Measurements from ENCODE around the gene HPSE2.

Gene HPSE2

DNA sequence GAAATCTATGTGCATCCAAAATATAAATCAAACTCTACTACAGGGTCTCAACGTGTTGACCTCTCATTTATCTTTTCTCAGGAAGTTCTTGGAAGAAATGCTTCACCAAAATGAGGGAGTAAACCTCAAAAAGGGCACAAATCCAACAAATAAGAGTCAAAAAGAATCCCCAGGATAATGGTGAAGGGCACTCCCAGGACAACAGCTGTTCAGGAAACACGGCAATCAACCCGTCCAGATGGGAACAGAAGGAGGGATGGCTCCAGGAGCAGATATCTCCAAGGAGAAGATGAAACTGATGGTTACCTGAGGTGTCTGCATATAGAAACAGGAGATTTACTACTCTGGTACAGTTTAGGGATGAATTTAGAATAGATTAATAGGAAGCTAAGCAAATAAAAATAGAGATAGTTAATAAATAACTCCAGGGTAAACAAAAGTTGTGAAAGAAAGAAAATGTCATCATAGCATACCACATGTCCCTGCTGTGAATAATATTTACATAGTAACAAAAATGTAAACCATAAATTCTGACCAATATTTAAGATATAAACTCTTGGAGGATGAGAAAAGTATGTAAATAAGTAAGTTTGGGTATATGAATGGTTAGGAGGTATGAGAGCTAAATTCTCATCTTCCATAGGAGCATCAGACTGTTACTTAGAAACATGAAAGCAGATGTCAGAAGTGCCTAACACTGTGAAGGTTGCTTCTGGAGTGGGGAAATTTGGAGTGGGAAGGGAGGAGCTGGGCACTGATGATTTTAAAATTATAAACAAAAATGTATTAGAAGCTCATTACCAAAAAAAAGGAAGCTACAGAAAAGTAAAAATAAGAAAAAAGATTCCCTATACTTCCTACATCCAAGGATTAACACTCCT lies 551.4 kb downstream of the HPSE2 start:
- H3K79me2 ChIP-seq (ENCODE audit: insufficient read depth, low read length) = no peaks in the 10 kb centered on the region

DNA sequence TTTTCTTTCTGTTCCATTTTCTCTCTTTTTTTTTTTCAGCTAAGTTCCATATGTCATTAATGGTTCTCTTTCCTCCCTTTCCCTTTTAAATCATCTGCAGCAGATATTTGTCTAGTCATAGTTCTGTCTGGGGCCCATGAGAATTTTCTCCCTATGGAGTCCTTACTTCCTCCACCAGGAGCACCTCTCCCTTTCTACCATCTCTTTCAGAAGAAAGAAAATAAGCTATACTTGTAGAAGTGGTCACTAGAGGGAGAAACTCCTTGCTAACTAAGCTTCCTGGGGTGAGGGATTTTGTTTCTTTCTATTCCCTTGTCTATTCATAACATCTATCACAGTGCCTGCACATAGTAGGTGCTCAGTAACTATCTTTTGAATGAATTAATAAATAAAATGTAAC lies 558.8 kb downstream of the HPSE2 start:
- Histone ChIP-seq H3K27me3 (ENCODE audit: low read length) (no peaks in the 10 kb centered on the region), H3K9ac (ENCODE audit: low read length) (no peak overlapping the region)

More for the DNA sequence above, 551.4 kb downstream of the HPSE2 start:
- Histone ChIP-seq H3K27me3 (ENCODE audit: low read length) (no peaks in the 10 kb centered on the region), H3K9me3 (ENCODE audit: insufficient read depth, low read length) (no peaks in the 10 kb centered on the region), H2AFZ (ENCODE audit: low read depth, low read length, severe bottlenecking) (no peak overlapping the region), H3K27ac (ENCODE audit: low read depth, low read length) (no peak overlapping the region), H3K4me3 (ENCODE audit: insufficient read depth, low read length, poor library complexity, severe bottlenecking) (no peak overlapping the region), H3K4me2 (ENCODE audit: low read depth, low read length, poor library complexity, severe bottlenecking) (no peak overlapping the region), H4K20me1 (ENCODE audit: low read depth, low read length) (no peaks in the 10 kb centered on the region), H3K9me2 (replicated peaks; ENCODE audit: insufficient read depth, low read length) (no peaks in the 10 kb centered on the region), H3K9ac (ENCODE audit: low read length) (no peak overlapping the region), H3K36me3 (ENCODE audit: low read length) (no peaks in the 10 kb centered on the region), H3F3A (ENCODE audit: insufficient read depth) (no peaks in the 10 kb centered on the region)
- TF ChIP-seq, protein P1, sequence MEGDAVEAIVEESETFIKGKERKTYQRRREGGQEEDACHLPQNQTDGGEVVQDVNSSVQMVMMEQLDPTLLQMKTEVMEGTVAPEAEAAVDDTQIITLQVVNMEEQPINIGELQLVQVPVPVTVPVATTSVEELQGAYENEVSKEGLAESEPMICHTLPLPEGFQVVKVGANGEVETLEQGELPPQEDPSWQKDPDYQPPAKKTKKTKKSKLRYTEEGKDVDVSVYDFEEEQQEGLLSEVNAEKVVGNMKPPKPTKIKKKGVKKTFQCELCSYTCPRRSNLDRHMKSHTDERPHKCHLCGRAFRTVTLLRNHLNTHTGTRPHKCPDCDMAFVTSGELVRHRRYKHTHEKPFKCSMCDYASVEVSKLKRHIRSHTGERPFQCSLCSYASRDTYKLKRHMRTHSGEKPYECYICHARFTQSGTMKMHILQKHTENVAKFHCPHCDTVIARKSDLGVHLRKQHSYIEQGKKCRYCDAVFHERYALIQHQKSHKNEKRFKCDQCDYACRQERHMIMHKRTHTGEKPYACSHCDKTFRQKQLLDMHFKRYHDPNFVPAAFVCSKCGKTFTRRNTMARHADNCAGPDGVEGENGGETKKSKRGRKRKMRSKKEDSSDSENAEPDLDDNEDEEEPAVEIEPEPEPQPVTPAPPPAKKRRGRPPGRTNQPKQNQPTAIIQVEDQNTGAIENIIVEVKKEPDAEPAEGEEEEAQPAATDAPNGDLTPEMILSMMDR (IDR thresholded peaks at IDR 0.05; ENCODE audit: insufficient read depth, low read length, poor library complexity, severe bottlenecking) = no peak
- no peak for TF ChIP-seq EZH2phosphoT487 (conservative IDR thresholded peaks at IDR 0.05; ENCODE audit: low read length)

DNA sequence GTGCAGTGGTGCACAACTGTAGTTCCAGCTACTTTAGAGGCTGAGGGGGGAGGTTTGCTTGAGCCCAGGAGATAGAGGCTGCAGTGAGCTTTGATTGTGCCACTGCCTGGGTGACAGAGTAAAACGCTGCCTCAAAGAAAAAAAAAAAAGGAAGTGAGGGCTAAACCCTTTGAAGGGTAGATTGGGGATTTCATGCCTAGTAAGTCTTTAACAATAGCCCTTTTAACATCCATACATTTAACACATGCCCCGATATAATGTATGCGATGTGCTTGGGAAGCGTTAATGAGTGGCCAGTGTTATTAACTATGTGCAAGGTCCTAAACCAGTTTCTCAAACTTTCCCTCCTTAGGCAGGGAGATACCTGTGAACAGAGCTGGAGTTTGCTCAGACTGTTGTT lies 559.8 kb downstream of the HPSE2 start:
- Histone ChIP-seq H3F3A (ENCODE audit: insufficient read depth) (no peaks in the 10 kb centered on the region), H3K27ac (ENCODE audit: low read depth, low read length) (no peak overlapping the region), H3K36me3 (ENCODE audit: low read length) (no peaks in the 10 kb centered on the region), H3K27me3 (ENCODE audit: low read length) (no peaks in the 10 kb centered on the region), H3K79me2 (ENCODE audit: insufficient read depth, low read length) (no peaks in the 10 kb centered on the region), H3K4me2 (ENCODE audit: low read depth, low read length, poor library complexity, severe bottlenecking) (no peak overlapping the region), H3K9me3 (ENCODE audit: insufficient read depth, low read length) (no peaks in the 10 kb centered on the region), H3K4me3 (ENCODE audit: insufficient read depth, low read length, poor library complexity, severe bottlenecking) (no peak overlapping the region), H3K9me2 (replicated peaks; ENCODE audit: insufficient read depth, low read length) (no peaks in the 10 kb centered on the region; the same call in 1 of the 2 replicates), H4K20me1 (ENCODE audit: low read depth, low read length) (no peaks in the 10 kb centered on the region), H2AFZ (ENCODE audit: low read depth, low read length, severe bottlenecking) (no peak overlapping the region), H3K9ac (ENCODE audit: low read length) (no peak overlapping the region)
- TF ChIP-seq, protein P1 (IDR thresholded peaks at IDR 0.05; ENCODE audit: insufficient read depth, low read length, poor library complexity, severe bottlenecking) = no peak
- no peak for TF ChIP-seq EZH2phosphoT487 (conservative IDR thresholded peaks at IDR 0.05; ENCODE audit: low read length)

More for the DNA sequence above, 558.8 kb downstream of the HPSE2 start:
- Histone ChIP-seq H3K9me2 (replicated peaks; ENCODE audit: insufficient read depth, low read length) (no peaks in the 10 kb centered on the region; the same call in 1 of the 2 replicates), H3F3A (ENCODE audit: insufficient read depth) (no peaks in the 10 kb centered on the region), H2AFZ (ENCODE audit: low read depth, low read length, severe bottlenecking) (no peak overlapping the region), H3K4me2 (ENCODE audit: low read depth, low read length, poor library complexity, severe bottlenecking) (no peak overlapping the region), H3K4me3 (ENCODE audit: insufficient read depth, low read length, poor library complexity, severe bottlenecking) (no peak overlapping the region), H4K20me1 (ENCODE audit: low read depth, low read length) (no peaks in the 10 kb centered on the region), H3K27ac (ENCODE audit: low read depth, low read length) (no peak overlapping the region), H3K9me3 (ENCODE audit: insufficient read depth, low read length) (no peaks in the 10 kb centered on the region), H3K36me3 (ENCODE audit: low read length) (no peaks in the 10 kb centered on the region), H3K79me2 (ENCODE audit: insufficient read depth, low read length) (no peaks in the 10 kb centered on the region)
- TF ChIP-seq, protein P1 (IDR thresholded peaks at IDR 0.05; ENCODE audit: insufficient read depth, low read length, poor library complexity, severe bottlenecking) = no peak
- no peak for TF ChIP-seq EZH2phosphoT487 (conservative IDR thresholded peaks at IDR 0.05; ENCODE audit: low read length)
